A673 (cell line): ENCODE data around the gene ZFYVE28.

ENCODE experiments used
- CTCF ChIP-seq: fragments of 300-800, 200-600 bp; sonication (generic); conservative IDR thresholded peaks from 2 replicates; pipeline ENCODE4 v1.5.1; 2017; ENCODE audit warnings: low read depth, mild to moderate bottlenecking, antibody characterized with exemption, low read length, moderate library complexity, mixed read lengths
- EZH2 ChIP-seq: fragments of 200-600 bp; sonication (generic); IDR thresholded peaks from 2 replicates; pipeline ENCODE4 v1.6.1; 2017; ENCODE audit warnings: borderline replicate concordance, low read depth, mild to moderate bottlenecking, mixed read lengths, antibody characterized with exemption, low read length; ENCODE audit not compliant: poor library complexity, severe bottlenecking

- TF ChIP-seq CTCF (no peak), EZH2 (no peak)
Measured at GRCh38 chr4:2409381-2409783, 9.1 kb downstream of the ZFYVE28 start.
